ENCODE measurements around the gene CCSAP.

DNA sequence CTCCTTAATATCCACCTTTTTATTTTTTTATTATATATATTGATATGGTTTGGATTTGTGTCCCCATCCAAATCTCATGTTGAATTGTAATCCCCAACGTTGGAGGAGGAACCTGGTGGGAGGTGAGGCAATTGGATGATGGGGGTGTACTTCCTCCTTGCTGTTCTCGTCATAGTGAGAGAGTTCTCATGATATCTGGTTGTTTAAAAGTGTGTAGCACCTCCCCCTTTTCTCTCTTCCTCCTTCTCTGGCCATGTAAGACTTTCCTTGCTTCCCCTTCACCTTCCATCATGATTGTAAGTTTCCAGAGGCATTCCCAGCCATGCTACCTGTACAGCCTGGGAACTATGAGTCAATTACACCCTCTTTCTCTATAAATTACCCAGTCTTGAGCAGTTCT is 22.7 kb upstream of the CCSAP start:
- no peak for TF ChIP-seq POLR2A (IDR thresholded peaks at IDR 0.05)
- TF ChIP-seq, protein P1, sequence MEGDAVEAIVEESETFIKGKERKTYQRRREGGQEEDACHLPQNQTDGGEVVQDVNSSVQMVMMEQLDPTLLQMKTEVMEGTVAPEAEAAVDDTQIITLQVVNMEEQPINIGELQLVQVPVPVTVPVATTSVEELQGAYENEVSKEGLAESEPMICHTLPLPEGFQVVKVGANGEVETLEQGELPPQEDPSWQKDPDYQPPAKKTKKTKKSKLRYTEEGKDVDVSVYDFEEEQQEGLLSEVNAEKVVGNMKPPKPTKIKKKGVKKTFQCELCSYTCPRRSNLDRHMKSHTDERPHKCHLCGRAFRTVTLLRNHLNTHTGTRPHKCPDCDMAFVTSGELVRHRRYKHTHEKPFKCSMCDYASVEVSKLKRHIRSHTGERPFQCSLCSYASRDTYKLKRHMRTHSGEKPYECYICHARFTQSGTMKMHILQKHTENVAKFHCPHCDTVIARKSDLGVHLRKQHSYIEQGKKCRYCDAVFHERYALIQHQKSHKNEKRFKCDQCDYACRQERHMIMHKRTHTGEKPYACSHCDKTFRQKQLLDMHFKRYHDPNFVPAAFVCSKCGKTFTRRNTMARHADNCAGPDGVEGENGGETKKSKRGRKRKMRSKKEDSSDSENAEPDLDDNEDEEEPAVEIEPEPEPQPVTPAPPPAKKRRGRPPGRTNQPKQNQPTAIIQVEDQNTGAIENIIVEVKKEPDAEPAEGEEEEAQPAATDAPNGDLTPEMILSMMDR (IDR thresholded peaks at IDR 0.05), result no peak

Measured in Peyer's patch (tissue), 4 donors.